Fibroblast of lung (primary cell): ENCODE data around the gene LAMA4. TPM values are rescaled to one million over a fixed set of nuclear protein-coding genes. Genes with fewer than 3 reads are reported as not detected.

Experiments used
- DNase-seq, 2 donors: peaks; one replicate each; pipeline versions ENCODE4 v3.0.0 to v3.0.0-alpha.2; 2010; ENCODE audit warnings: low read depth in 2 of 2
- H2AFZ ChIP-seq: 2 replicates; pipeline ENCODE4 v1.5.1; 2012; ENCODE audit warnings: low read length, control low read depth, inconsistent platforms
- H3K27ac ChIP-seq: 2 replicates; pipeline ENCODE4 v1.5.1; 2011; ENCODE audit warnings: low read length, control low read depth; ENCODE audit not compliant: insufficient read depth
- H3K27me3 ChIP-seq: 2 replicates; pipeline ENCODE4 v1.5.1; 2011; ENCODE audit warnings: mild to moderate bottlenecking, low read length; ENCODE audit not compliant: control insufficient read depth, insufficient read depth
- H3K36me3 ChIP-seq: 2 replicates; pipeline ENCODE4 v1.5.1; 2011; ENCODE audit warnings: low read length; ENCODE audit not compliant: control insufficient read depth, insufficient read depth
- H3K4me1 ChIP-seq: 2 replicates; pipeline ENCODE4 v1.5.1; 2011; ENCODE audit warnings: low read length; ENCODE audit not compliant: control insufficient read depth, insufficient read depth; ENCODE audit errors: extremely low read depth
- H3K4me2 ChIP-seq: 2 replicates; pipeline ENCODE4 v1.5.1; 2011; ENCODE audit warnings: low read length, control low read depth; ENCODE audit not compliant: insufficient read depth; ENCODE audit errors: extremely low read depth
- H3K4me3 ChIP-seq, 4 experiments: fragments of 200-600 bp in 1 of 4; sonication (generic) in 1 of 4; replicated peaks in 1 of 4; 2 replicates each; pipeline ENCODE4 v1.5.1; 2011 to 2016; ENCODE audit warnings: low read length in 4 of 4, low read depth in 3 of 4, mild to moderate bottlenecking in 3 of 4, control low read depth in 2 of 4, inconsistent platforms in 1 of 4, mixed read lengths in 1 of 4; ENCODE audit not compliant: insufficient read depth in 1 of 4; ENCODE audit errors: control extremely low read depth in 1 of 4
- H3K79me2 ChIP-seq: 2 replicates; pipeline ENCODE4 v1.5.1; 2012; ENCODE audit warnings: mild to moderate bottlenecking, low read length, inconsistent platforms; ENCODE audit not compliant: control insufficient read depth, insufficient read depth
- H3K9ac ChIP-seq: 2 replicates; pipeline ENCODE4 v1.5.1; 2011; ENCODE audit warnings: mild to moderate bottlenecking, low read length, control low read depth; ENCODE audit not compliant: insufficient read depth
- H3K9me3 ChIP-seq: 2 replicates; pipeline ENCODE4 v1.5.1; 2012; ENCODE audit warnings: low read depth, low read length; ENCODE audit not compliant: control insufficient read depth, insufficient read depth
- H4K20me1 ChIP-seq: 2 replicates; pipeline ENCODE4 v1.5.1; 2011; ENCODE audit warnings: low read length; ENCODE audit not compliant: control insufficient read depth, insufficient read depth; ENCODE audit errors: extremely low read depth
- EZH2 ChIP-seq: IDR thresholded peaks from 2 replicates; pipeline ENCODE4 v1.5.1; 2012; ENCODE audit warnings: low read length, control low read depth, mild to moderate bottlenecking; ENCODE audit errors: missing control alignments
- polyA minus RNA-seq: library from RNA; depleted of rRNA, polyadenylated mRNA; stranded (reverse); fragments of >200 nt; gene quantifications from 2 replicates; pipeline ENCODE4 v1.2.3, GENCODE V29; 2011; ENCODE audit warnings: low replicate concordance
- polyA plus RNA-seq, 2 donors: library from polyadenylated mRNA; depleted of rRNA in 1 of 2; stranded (reverse) in 1 of 2; unstranded in 1 of 2; fragments of >200 nt; gene quantifications; 2 replicates each; pipeline ENCODE4 v1.2.1, GENCODE V29; 2011 to 2012; ENCODE audit warnings: missing spikeins in 1 of 2
- total RNA-seq: library from RNA; depleted of rRNA; stranded (reverse); fragments of >200 nt; gene quantifications from 2 replicates; pipeline ENCODE4 v1.2.1, GENCODE V29; 2014
- TF ChIP-seq, protein P1 (sequence below), 2 donors: IDR thresholded peaks in 1 of 2; conservative IDR thresholded peaks in 1 of 2; 1 replicate in 1 of 2; 2 replicates in 1 of 2; pipeline ENCODE4 v1.5.1; 2011 to 2012; ENCODE audit warnings: low read length in 2 of 2, control low read depth in 1 of 2, inconsistent platforms in 1 of 2, low read depth in 1 of 2, mild to moderate bottlenecking in 1 of 2

LAMA4 gene, protein sequence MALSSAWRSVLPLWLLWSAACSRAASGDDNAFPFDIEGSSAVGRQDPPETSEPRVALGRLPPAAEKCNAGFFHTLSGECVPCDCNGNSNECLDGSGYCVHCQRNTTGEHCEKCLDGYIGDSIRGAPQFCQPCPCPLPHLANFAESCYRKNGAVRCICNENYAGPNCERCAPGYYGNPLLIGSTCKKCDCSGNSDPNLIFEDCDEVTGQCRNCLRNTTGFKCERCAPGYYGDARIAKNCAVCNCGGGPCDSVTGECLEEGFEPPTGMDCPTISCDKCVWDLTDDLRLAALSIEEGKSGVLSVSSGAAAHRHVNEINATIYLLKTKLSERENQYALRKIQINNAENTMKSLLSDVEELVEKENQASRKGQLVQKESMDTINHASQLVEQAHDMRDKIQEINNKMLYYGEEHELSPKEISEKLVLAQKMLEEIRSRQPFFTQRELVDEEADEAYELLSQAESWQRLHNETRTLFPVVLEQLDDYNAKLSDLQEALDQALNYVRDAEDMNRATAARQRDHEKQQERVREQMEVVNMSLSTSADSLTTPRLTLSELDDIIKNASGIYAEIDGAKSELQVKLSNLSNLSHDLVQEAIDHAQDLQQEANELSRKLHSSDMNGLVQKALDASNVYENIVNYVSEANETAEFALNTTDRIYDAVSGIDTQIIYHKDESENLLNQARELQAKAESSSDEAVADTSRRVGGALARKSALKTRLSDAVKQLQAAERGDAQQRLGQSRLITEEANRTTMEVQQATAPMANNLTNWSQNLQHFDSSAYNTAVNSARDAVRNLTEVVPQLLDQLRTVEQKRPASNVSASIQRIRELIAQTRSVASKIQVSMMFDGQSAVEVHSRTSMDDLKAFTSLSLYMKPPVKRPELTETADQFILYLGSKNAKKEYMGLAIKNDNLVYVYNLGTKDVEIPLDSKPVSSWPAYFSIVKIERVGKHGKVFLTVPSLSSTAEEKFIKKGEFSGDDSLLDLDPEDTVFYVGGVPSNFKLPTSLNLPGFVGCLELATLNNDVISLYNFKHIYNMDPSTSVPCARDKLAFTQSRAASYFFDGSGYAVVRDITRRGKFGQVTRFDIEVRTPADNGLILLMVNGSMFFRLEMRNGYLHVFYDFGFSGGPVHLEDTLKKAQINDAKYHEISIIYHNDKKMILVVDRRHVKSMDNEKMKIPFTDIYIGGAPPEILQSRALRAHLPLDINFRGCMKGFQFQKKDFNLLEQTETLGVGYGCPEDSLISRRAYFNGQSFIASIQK (N-terminal part only)
- total RNA-seq (494 and 636 TPM in 2 replicates), polyA plus RNA-seq (183 and 662 TPM in 2 replicates), polyA minus RNA-seq (336 and 720 TPM in 2 replicates)
- 153 and 500 TPM in 2 replicates for polyA plus RNA-seq (2012)

DNA sequence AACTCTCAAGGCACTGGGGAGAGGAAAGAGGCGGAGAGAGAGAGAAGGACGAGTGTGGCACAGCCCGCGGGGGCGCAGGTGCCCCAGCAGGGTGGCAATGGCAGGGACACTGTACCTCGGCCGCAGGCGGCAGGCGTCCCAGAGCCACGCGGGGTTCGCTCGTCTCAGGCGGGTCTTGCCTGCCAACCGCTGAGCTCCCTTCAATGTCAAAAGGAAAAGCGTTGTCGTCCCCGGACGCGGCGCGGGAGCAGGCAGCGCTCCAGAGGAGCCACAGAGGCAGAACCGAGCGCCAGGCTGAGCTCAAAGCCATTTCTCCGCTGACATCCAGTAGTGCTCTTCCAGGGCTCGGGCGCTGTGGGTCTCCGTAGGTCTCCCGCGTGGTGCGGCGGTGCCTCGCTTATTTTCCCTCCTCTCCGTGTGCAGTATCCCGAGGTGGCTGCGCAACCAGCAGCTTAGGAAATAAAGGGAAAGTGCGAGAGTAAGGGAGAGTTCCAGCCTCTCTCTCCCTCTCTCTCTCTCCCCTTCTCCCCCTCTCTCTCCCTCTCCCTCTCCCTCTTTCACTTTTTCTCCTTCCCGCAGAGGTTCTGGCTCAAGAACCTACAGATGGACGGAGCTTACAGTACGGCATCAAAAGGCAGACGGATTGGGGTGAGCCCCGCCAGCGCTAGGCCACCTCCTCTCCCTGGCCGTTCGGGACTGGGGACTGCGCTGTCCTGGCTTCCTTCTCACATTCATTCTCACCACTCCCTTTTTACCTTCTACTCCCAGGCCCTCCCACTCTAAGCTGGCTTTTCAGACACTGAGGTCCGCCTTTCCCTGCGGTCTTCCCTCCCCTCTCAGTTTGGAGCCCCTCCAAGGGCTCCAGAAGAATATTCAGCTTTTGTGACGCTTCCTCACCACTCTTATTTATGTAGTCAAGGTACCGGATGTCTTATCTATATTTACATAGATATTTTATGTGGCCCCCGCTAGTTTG lies at the start of gene LAMA4:
LAMA4 (minus strand) TSS at position 727 of the 976 bp plus-strand sequence; CDS start at position 310, 417 bp downstream.
- Histone ChIP-seq H3K4me3 (peak within 1 kb of the TSS; percentile 80 to 99 (median 94)), H3K79me2 (peaks cover 59% of the 10 kb centered on the region), H3K36me3 (peaks cover 1% of the 10 kb centered on the region), H3K9ac (peak within 1 kb of the TSS; percentile 93), H2AFZ (peak within 1 kb of the TSS; percentile 5), H4K20me1 (no peaks in the 10 kb centered on the region), H3K27ac (peak within 1 kb of the TSS; percentile 91), H3K4me1 (peaks cover 9% of the 10 kb centered on the region), H3K4me2 (peak within 1 kb of the TSS; percentile 89), H3K9me3 (no peaks in the 10 kb centered on the region), H3K27me3 (no peaks in the 10 kb centered on the region)
- TF ChIP-seq, protein P1, sequence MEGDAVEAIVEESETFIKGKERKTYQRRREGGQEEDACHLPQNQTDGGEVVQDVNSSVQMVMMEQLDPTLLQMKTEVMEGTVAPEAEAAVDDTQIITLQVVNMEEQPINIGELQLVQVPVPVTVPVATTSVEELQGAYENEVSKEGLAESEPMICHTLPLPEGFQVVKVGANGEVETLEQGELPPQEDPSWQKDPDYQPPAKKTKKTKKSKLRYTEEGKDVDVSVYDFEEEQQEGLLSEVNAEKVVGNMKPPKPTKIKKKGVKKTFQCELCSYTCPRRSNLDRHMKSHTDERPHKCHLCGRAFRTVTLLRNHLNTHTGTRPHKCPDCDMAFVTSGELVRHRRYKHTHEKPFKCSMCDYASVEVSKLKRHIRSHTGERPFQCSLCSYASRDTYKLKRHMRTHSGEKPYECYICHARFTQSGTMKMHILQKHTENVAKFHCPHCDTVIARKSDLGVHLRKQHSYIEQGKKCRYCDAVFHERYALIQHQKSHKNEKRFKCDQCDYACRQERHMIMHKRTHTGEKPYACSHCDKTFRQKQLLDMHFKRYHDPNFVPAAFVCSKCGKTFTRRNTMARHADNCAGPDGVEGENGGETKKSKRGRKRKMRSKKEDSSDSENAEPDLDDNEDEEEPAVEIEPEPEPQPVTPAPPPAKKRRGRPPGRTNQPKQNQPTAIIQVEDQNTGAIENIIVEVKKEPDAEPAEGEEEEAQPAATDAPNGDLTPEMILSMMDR (conservative IDR thresholded peaks at IDR 0.05 in 1 of 2, IDR thresholded peaks at IDR 0.05 in 1 of 2; ENCODE audit: low read depth in 1 of 2, low read length in 2 of 2) = no peak
- TF ChIP-seq EZH2 = no peak
- DNase-seq = peak; percentile 83 to 87

DNA sequence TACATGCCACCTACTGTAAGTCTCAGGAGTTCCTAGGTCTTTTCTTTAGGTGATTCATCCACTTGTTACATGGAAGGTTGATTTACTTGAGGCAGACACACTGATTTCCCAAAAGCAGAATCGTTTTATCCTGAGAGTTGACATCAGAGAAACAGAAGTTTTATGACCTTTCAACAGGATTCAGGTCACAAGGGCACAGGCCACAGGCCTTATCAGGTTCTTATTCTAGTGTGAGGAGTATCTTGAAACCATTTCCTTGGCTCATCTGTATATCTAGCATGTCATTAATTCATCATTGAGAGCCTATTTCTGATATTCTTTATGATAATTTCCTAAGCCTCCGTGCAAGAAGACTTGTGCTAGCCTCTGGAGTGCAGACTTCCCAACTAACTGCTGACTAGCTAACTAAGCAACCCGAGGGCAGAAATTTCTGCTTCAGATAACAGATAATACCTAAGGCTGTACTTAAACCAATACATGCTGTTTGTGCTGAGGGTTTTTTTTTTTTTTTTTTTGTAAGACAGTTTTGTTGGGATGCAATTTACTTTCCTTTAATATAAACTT lies 47.9 kb upstream of the LAMA4 start:
- DNase-seq = no peak
- Histone ChIP-seq H3K4me3 (no peak overlapping the region), H3K9ac (no peak overlapping the region)

More for the DNA sequence above, 47.9 kb upstream of the LAMA4 start:
- Histone ChIP-seq H3K4me1 (peaks cover 17% of the 10 kb centered on the region), H3K4me2 (no peak overlapping the region), H4K20me1 (no peaks in the 10 kb centered on the region), H3K27me3 (no peaks in the 10 kb centered on the region), H3K36me3 (no peaks in the 10 kb centered on the region), H3K79me2 (no peaks in the 10 kb centered on the region), H2AFZ (no peak overlapping the region), H3K27ac (no peak overlapping the region), H3K9me3 (no peaks in the 10 kb centered on the region)
- no peak for TF ChIP-seq EZH2
- TF ChIP-seq, protein P1 (conservative IDR thresholded peaks at IDR 0.05 in 1 of 2, IDR thresholded peaks at IDR 0.05 in 1 of 2; ENCODE audit: low read depth in 1 of 2, low read length in 2 of 2) = no peak
